IMR-90 (cell line): ENCODE data around the gene ALDH1A1. TPM values are rescaled to one million over a fixed set of nuclear protein-coding genes. Genes with fewer than 3 reads are reported as not detected.

ENCODE experiments used
- ATAC-seq: fragments of 200-7000 bp; cut with Tn5 transposase; 2 replicates; pipeline ENCODE4 v1.9.1; 2020; ENCODE audit warnings: low read depth, mild to moderate bottlenecking, moderate library complexity
- BruUV-seq: library from RNA; stranded (reverse); fragments of 400-500 nt; replicated peaks from 2 replicates; lab custom pipeline; 2021; lab: Mats Ljungman, UMichigan
- CTCF ChIA-PET: fragments of 300-600 bp; formaldehyde crosslinking; extraction: SDS; loops from one replicate; lab custom pipeline; 2021; ENCODE audit warnings: antibody characterized with exemption; lab: Yijun Ruan, JAX
- POLR2A ChIA-PET: fragments of 300-600 bp; sonication (Branson Sonifier 250); formaldehyde crosslinking; loops from one replicate; lab custom pipeline; 2022; ENCODE audit warnings: antibody characterized with exemption; ENCODE audit not compliant: unreplicated experiment; lab: Charles Lee
- DNase-seq: peaks from one replicate; pipeline ENCODE4 v3.0.0; 2013
- H2AFZ ChIP-seq: replicated peaks from 2 replicates; pipeline ENCODE3; 2013; ENCODE audit warnings: low read length, mild to moderate bottlenecking; ENCODE audit not compliant: poor library complexity
- H2AK5ac ChIP-seq: 2 replicates; pipeline ENCODE4 v1.6.1; 2013; ENCODE audit warnings: low read depth, low read length, inconsistent platforms
- H2AK9ac ChIP-seq: replicated peaks from 2 replicates; pipeline ENCODE3; 2013; ENCODE audit warnings: mild to moderate bottlenecking, low read depth, low read length, moderate library complexity; ENCODE audit not compliant: poor library complexity
- H2BK120ac ChIP-seq: 2 replicates; pipeline ENCODE4 v1.6.1; 2013; ENCODE audit warnings: low read depth, low read length, inconsistent platforms
- H2BK15ac ChIP-seq: 3 replicates; pipeline ENCODE4 v1.6.1; 2013; ENCODE audit warnings: low read depth, low read length, inconsistent platforms
- H2BK20ac ChIP-seq: 2 replicates; pipeline ENCODE4 v1.6.1; 2013; ENCODE audit warnings: low read depth, mild to moderate bottlenecking, inconsistent platforms, low read length, moderate library complexity
- H2BK5ac ChIP-seq: 2 replicates; pipeline ENCODE4 v1.6.1; 2013; ENCODE audit warnings: mild to moderate bottlenecking, low read depth, low read length, inconsistent platforms; ENCODE audit not compliant: poor library complexity, severe bottlenecking
- H3K14ac ChIP-seq: replicated peaks from 2 replicates; pipeline ENCODE4 v1.6.1; 2013; ENCODE audit warnings: low read depth, low read length, inconsistent platforms
- H3K18ac ChIP-seq: 2 replicates; pipeline ENCODE4 v1.6.1; 2013; ENCODE audit warnings: low read depth, low read length, control low read depth
- H3K23ac ChIP-seq: 2 replicates; pipeline ENCODE4 v1.6.1; 2013; ENCODE audit warnings: low read depth, low read length, inconsistent platforms
- H3K27ac ChIP-seq: 2 replicates; pipeline ENCODE4 v1.5.1; 2013; ENCODE audit warnings: mild to moderate bottlenecking, control low read depth, low read length; ENCODE audit not compliant: insufficient read depth
- H3K27me3 ChIP-seq: 2 replicates; pipeline ENCODE4 v1.6.1; 2013; ENCODE audit warnings: low read length; ENCODE audit not compliant: control insufficient read depth, insufficient read depth
- H3K36me3 ChIP-seq: 2 replicates; pipeline ENCODE4 v1.6.1; 2013; ENCODE audit warnings: low read length, mixed read lengths; ENCODE audit not compliant: control insufficient read depth, insufficient read depth
- H3K4ac ChIP-seq: 2 replicates; pipeline ENCODE4 v1.6.1; 2013; ENCODE audit warnings: low read depth, low read length, inconsistent platforms
- H3K4me1 ChIP-seq: 2 replicates; pipeline ENCODE4 v1.6.1; 2013; ENCODE audit warnings: low read length, mixed read lengths; ENCODE audit not compliant: control insufficient read depth, insufficient read depth
- H3K4me2 ChIP-seq: 2 replicates; pipeline ENCODE4 v1.6.1; 2013; ENCODE audit warnings: low read depth, mild to moderate bottlenecking, control low read depth, low read length, moderate library complexity
- H3K4me3 ChIP-seq: 2 replicates; pipeline ENCODE4 v1.5.1; 2013; ENCODE audit warnings: low read depth, mild to moderate bottlenecking, control low read depth, low read length, moderate library complexity; ENCODE audit not compliant: insufficient read depth
- H3K56ac ChIP-seq: 2 replicates; pipeline ENCODE4 v1.6.1; 2013; ENCODE audit warnings: low read length, inconsistent platforms; ENCODE audit not compliant: insufficient read depth; ENCODE audit errors: extremely low read depth
- H3K79me1 ChIP-seq, 2 experiments: 2 replicates each; pipeline ENCODE4 v1.6.1; 2013; ENCODE audit warnings: low read length in 2 of 2, inconsistent platforms in 1 of 2, low read depth in 1 of 2
- H3K9ac ChIP-seq: 2 replicates; pipeline ENCODE4 v1.6.1; 2013; ENCODE audit warnings: low read depth, low read length, control low read depth
- H3K9me1 ChIP-seq: 2 replicates; pipeline ENCODE4 v1.6.1; 2013; ENCODE audit warnings: low read length, inconsistent platforms; ENCODE audit not compliant: insufficient read depth
- H3K9me3 ChIP-seq: 2 replicates; pipeline ENCODE4 v1.6.1; 2013; ENCODE audit warnings: low read length; ENCODE audit not compliant: control insufficient read depth, insufficient read depth
- H4K20me1 ChIP-seq: 2 replicates; pipeline ENCODE4 v1.6.1; 2013; ENCODE audit warnings: low read length, inconsistent platforms; ENCODE audit not compliant: insufficient read depth
- H4K5ac ChIP-seq: 2 replicates; pipeline ENCODE4 v1.6.1; 2013; ENCODE audit warnings: mild to moderate bottlenecking, low read depth, low read length, control low read depth
- H4K8ac ChIP-seq, 2 experiments: 2 replicates each; pipeline ENCODE4 v1.6.1; 2013; ENCODE audit warnings: low read depth in 2 of 2, low read length in 2 of 2, control low read depth in 1 of 2, inconsistent platforms in 1 of 2
- H4K91ac ChIP-seq: 2 replicates; pipeline ENCODE4 v1.6.1; 2013; ENCODE audit warnings: low read depth, low read length, inconsistent platforms; ENCODE audit not compliant: insufficient read depth
- MAZ ChIP-seq: IDR thresholded peaks from 2 replicates; pipeline ENCODE4 v1.6.1; 2012; ENCODE audit warnings: low read depth, mild to moderate bottlenecking, low read length, improper control_type of control experiment, moderate library complexity, borderline replicate concordance
- POLR2A ChIP-seq: IDR thresholded peaks from 2 replicates; pipeline ENCODE4 v1.6.1; 2012; ENCODE audit warnings: mild to moderate bottlenecking, low read depth, low read length
- RFX5 ChIP-seq: IDR thresholded peaks from 2 replicates; pipeline ENCODE4 v1.8.0; 2012; ENCODE audit warnings: low read depth, mild to moderate bottlenecking, low read length, moderate library complexity
- SMC3 ChIP-seq: fragments of 150-350 bp; IDR thresholded peaks from 2 replicates; pipeline ENCODE4 v1.6.1; 2016; ENCODE audit warnings: low read depth, mild to moderate bottlenecking, antibody characterized with exemption, low read length, moderate library complexity
- WGBS, 2 experiments: methylation state at CpG; one replicate each; pipeline versions ENCODE4 v1.1.5 to v1.1.7; 2013; ENCODE audit warnings: missing lambda C conversion rate in 2 of 2; ENCODE audit not compliant: insufficient read length in 1 of 2; ENCODE audit errors: extremely low coverage in 2 of 2; 5-methylcytosine and 5-hydroxymethylcytosine counted together
- dilution Hi-C: fragments of 300-500 bp; cut with HindIII; formaldehyde crosslinking; loops from one replicate; pipeline ENCODE4 v1.14.3; 2018; ENCODE audit warnings: low sequenced_read_pairs; ENCODE audit not compliant: unreplicated experiment
- in situ Hi-C: fragments of 300-500 bp; cut with MboI; formaldehyde crosslinking; loops from 3 replicates; pipeline ENCODE4 v1.14.3; 2019; ENCODE audit warnings: low sequenced_read_pairs, inconsistent platforms, mixed read lengths
- intact Hi-C: fragments of 100-400 bp; cut with micrococcal nuclease; formaldehyde crosslinking; loops from 2 replicates; pipeline ENCODE4 v1.10.0; 2022
- polyA plus RNA-seq, 3 experiments: library from polyadenylated mRNA; depleted of rRNA; stranded (reverse); fragments of >200 nt; gene quantifications; 2 replicates each; pipeline ENCODE4 v1.2.3, GENCODE V29; 2012; ENCODE audit warnings: low replicate concordance in 1 of 3
- total RNA-seq: library from RNA; depleted of rRNA; stranded (reverse); fragments of >200 nt; gene quantifications from 2 replicates; pipeline ENCODE4 v1.2.3, GENCODE V29; 2012

Gene ALDH1A1
- total and polyA plus RNA-seq, 2 of the 4 experiments (the other 2 are of a cell fraction), result not detected

GRCh38 chr9:72991772-72992171, 38.9 kb upstream of the ALDH1A1 start:
- no peak overlapping the region for H2BK20ac ChIP-seq
- no CpG with 5 or more reads among the region's 2 CpGs for WGBS, 2 experiments
- no peaks in the 10 kb centered on the region for H3K4me1 ChIP-seq
- dilution Hi-C loops (no loop called here), intact Hi-C loops (loop anchor here (10.0 kb wide), 1 partner anchor 47 kb away; no protein-coding TSS in a partner anchor), in situ Hi-C loops (no loop called here)
- H3K56ac ChIP-seq, result no peak overlapping the region
- ChIA-PET POLR2A (no interaction called here), CTCF (no interaction called here)
- no peak overlapping the region for H2AK5ac ChIP-seq
- H4K5ac ChIP-seq, result no peak overlapping the region
- H3K79me1 ChIP-seq, result no peaks in the 10 kb centered on the region
- no peaks in the 10 kb centered on the region for H4K20me1 ChIP-seq
- no peak overlapping the region for H3K18ac ChIP-seq
- no peak overlapping the region for H4K91ac ChIP-seq
- ATAC-seq (no peak), DNase-seq (no peak)
- BruUV-seq, result no TSS peak
- H3K14ac ChIP-seq, result no peak overlapping the region
- no peak overlapping the region for H3K4me2 ChIP-seq
- TF ChIP-seq MAZ, result no peak
- TF ChIP-seq POLR2A, result no peak
- TF ChIP-seq SMC3, result no peak
- TF ChIP-seq RFX5, result no peak
- H3K36me3 ChIP-seq, result no peaks in the 10 kb centered on the region
- no peak overlapping the region for H3K27ac ChIP-seq
- no peak overlapping the region for H2AFZ ChIP-seq
- no peak overlapping the region for H2BK120ac ChIP-seq
- no peaks in the 10 kb centered on the region for H3K9me3 ChIP-seq
- H3K4me3 ChIP-seq, result no peak overlapping the region
- H3K9ac ChIP-seq, result no peak overlapping the region
- H2AK9ac ChIP-seq, result no peak overlapping the region
- H3K27me3 ChIP-seq, result no peaks in the 10 kb centered on the region
- H3K23ac ChIP-seq, result no peak overlapping the region
- H3K4ac ChIP-seq, result no peak overlapping the region
- no peaks in the 10 kb centered on the region for H3K9me1 ChIP-seq
- no peak overlapping the region for H2BK5ac ChIP-seq
- no peak overlapping the region for H4K8ac ChIP-seq
- H2BK15ac ChIP-seq, result no peak overlapping the region
